Fibroblast of skin of abdomen (primary cell): ENCODE results near the gene MTOR.
"Not testable (repeated sequence)": the region's sequence is repeated elsewhere in the genome, so short reads cannot be mapped to it uniquely, and the experiment has no call there.

Experiments
- DNase-seq: peaks from one replicate; pipeline ENCODE4 v3.0.0-alpha.2; 2013

MTOR gene

GRCh38 chr1:11280719-11281376 lies 18.5 kb upstream of the MTOR start:
- DNase-seq = no peak

GRCh38 chr1:11279630-11280029 lies 17.3 kb upstream of the MTOR start:
- DNase-seq = no peak

- DNase-seq = no peak
Measured at GRCh38 chr1:11279152-11279551, 16.8 kb upstream of the MTOR start.

DNA sequence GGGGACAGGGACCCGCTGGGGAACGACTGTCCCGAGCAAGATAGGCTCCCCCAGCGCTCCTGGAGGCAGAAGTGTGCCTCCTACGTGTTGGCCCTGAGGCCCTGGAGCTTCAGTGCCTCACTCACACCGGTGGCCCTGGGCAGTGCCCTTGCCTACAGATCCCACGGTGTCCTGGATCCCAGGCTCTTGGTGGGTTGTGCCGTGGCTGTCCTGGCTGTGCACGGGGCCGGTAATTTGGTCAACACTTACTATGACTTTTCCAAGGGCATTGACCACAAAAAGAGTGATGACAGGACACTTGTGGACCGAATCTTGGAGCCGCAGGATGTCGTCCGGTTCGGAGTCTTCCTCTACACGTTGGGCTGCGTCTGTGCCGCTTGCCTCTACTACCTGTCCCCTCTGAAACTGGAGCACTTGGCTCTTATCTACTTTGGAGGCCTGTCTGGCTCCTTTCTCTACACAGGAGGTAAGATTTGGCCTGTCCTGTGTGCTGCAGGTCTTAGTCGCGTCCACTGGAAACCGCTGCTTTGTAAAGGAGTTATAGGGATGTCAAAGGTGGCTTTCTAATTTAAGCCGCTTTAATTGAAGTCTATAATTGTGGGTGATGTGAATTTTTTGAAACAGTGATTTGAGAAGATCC lies 11.4 kb upstream of the MTOR start:
- DNase-seq = no peak

- peak; percentile 90 for DNase-seq
Measured at GRCh38 chr1:11272832-11273594, 10.7 kb upstream of the MTOR start, which contains the start of gene UBIAD1. TSS of gene UBIAD1 (plus strand) at chr1:11273198. CDS start at chr1:11273532, 334 bp downstream.

- DNase-seq = no peak
Measured at GRCh38 chr1:11272544-11272831, 10.1 kb upstream of the MTOR start.

DNA sequence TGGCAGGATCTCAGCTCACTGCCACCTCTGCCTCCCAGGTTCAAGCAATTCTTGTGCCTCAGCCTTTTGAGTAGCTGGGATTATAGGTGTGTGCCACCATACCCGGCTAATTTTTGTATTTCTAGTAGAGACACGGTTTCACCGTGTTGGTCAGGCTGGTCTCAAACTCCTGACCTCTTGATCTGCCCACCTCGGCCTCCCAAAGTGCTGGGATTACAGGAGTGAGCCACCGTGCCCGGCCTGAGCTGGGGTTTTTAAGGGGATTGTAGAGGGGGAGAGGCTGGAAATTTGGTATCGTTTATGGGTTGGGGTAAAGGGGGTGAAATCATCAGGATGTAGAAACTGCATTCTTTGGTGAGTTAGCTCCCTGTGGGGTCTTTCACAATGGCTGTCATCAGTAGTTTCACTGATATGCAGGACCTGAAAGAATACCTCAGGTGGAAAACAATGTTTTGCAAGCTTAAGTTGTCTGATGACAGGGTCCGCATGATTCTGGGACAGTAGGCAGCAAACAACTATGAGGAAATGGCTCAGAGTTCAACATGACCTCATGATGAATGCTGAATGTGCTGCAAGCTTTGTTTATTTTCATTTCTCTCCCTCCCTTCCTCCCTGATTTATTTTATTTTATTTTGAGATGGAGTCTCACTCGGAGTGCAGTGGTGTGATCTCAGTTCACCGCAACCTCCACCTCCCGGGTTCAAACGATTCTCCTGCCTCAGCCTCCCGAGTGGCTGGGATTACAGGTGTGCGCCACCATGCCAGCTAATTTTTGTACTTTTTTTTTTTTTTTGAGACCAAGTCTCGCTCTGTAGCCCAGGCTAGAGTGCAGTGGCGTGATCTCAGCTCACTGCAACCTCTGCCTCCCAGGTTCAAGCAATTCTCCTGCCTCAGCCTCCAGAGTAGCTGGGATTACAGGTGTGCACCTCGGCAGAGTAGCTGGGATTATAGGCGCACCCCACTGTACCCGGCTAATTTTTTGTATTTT lies 5.3 kb upstream of the MTOR start:
- not testable (repeated sequence) for DNase-seq

DNA sequence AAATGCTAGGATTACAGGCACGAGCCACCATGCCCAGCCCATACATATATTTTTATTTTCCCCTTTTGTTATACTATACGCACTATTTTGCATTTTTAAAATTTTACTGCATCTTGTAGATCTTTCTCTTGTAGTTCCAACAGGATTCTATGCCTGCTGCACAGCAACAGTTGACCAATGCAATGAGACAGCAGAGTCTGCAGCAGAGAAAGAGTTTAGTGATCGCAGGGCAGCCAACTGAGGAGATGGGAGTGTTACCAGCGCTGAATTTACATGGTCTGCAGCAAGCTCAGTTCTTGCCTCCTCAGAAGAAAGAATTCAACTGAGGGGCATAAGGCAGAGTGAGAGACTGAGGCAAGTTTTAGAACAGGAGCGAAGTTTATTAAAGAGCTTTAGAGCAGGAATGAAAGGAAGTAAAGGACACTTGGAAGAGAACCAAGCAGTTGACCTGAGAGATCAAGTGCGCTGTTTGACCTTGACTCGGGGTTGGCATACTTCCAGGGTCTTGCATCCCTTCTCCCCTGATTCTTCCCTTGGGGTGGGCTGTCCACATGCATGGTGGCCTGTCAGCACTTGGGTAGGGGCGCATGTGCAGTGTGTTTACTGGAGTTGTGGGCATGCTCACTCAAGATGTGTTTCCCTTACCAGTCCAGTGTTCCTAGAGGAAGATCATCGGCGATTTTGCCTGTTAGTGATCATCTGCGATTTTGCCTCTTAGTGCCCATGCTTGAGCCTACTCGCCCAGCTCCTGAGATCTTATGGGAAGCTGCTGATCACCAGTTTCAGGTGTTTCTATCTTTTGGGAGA lies 4.1 kb upstream of the MTOR start:
- DNase-seq = no peak

GRCh38 chr1:11256299-11256698 lies 6.1 kb downstream of the MTOR start:
- DNase-seq = no peak

- no peak for DNase-seq
Measured at GRCh38 chr1:11253226-11253625, 9.1 kb downstream of the MTOR start.

- no peak for DNase-seq
Measured at GRCh38 chr1:11252538-11252937, 9.8 kb downstream of the MTOR start.

- no peak for DNase-seq
Measured at GRCh38 chr1:11248169-11248568, 14.2 kb downstream of the MTOR start.

DNA sequence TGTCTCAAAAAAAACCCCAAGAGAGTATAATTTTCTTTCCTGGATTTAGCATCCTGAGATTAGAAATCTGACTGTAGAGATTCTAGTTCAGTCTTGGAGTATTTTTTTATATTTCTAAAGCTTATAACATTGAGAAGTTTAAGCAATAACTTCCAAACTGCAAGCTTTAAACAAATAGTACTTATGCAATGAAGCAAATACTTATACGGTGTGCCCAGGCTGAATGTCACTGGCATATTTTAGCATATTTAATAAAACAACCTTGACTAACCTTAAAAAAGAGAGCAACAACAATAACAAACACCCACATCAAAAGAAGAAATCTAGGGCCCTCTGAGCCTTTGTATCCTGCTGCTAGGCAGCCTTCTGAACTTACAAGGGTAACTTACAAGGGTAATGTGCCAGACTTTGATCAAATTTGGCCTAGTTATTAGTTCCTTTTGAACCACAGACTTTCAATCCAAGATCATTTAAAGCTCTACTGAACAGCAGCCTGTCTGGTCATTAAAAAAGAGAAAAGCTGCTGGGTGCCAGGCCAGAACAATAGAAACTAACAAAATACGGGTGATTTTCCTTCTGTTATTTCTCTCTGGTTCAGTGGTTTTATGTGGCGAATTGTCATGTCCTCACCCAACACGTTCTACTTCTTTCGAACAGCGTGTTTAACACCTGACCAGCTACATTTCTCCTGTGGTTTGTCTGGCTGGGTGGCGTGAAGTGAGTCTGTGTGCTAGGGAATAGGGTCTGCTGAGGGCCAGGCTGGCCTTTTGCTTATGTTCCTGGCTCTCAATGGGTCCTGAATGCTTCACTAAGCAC lies 16.2 kb downstream of the MTOR start:
- no peak for DNase-seq

DNA sequence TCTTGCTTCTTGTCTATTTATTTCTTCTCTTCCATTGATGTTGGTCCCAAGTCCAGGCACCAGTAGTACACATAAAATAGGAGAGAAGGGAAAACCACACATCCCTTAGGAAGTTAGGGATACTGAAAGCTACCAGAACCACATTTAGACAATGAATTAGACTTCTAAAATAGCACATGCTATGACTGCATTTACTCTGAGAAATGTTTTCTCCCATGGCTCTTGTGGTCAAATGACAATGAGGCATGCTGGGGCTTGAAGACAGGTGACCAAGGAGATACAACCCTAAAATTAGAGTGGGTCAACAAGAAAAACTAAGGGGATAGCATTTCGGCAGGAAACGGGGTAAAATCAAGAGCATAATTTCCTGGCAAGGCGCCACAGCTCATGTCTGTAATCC lies 17.1 kb downstream of the MTOR start:
- DNase-seq = no peak

DNA sequence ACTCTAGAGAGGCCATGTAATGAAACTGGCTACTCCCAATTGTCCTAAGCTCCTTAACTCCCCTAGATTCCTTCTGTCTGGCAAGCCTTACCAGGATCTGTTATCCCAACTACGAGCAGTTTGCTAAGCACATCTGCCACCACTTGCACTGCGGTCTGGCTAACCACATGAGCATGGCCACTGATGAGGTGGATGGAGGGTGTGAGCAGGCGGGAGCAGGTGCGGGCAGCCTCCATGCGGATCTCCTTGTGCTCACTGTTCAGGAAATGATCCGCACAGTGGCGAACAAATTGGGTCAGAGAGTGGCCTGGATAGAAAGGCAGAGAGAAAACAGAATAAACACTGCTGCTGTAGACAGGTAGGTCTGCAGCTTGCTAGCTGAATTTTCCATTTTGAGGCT lies 24.0 kb downstream of the MTOR start:
- no peak for DNase-seq

GRCh38 chr1:11237356-11237755 lies 25.0 kb downstream of the MTOR start:
- no peak for DNase-seq

DNA sequence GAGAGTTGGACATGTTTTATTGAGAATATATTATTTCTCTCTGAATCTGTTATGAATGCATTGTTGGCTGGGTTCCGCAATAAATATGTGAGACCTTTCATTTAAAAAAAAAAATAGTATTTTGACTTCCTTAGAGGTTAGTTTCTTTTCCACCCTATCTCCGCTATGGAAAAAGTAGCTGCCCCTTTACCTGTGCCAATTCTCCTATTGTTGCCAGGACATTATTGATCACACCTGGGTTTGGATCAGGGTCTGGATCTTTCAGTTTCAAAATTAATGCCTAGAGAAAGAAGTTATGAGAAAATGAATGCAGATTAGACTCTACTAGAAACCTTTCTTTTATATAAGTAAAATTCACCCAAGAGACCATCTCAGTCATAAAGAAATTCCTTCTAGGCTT lies 29.1 kb downstream of the MTOR start:
- DNase-seq = no peak

DNA sequence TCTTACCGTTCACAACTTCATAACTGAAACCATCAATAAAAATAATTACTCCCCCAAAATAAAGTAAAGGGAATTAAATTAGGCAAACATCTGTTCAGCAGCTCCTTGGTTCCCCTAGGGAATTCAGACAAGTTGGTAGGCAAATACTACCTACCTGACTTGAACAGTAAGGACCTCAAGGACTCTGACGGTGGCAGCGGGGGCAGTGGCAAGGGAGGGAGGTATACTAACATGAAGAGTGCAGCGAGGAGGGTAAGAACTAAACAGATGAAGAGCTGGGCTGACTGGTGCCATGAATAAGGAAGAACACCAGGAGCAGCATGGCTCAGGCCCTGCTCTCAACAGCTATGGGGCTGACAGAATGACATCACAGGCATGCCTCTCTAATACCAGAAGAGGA lies 33.1 kb downstream of the MTOR start:
- DNase-seq = no peak

GRCh38 chr1:11227106-11228077 lies 35.0 kb downstream of the MTOR start:
- peak; percentile 19 for DNase-seq

DNA sequence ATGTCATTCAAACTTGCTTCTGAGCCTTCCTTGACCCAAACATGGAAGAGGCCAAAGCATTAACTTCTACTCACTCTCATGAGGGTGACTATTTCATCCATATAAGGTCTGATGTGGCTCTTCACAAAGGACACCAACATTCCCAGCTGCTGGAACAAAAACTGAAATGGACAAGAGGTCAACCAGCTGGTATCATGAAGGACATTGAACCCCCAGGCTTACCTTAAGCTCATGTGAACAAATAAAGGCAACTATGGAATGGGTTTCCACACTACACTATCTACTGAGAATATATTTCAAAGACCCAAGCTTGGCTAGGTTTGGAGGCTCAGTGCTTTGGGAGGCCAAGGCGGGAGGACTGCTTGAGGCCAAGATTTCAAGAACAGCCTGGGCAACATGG lies 46.3 kb downstream of the MTOR start:
- no peak for DNase-seq
